ENCODE data around the gene TMEM248. TPM values are rescaled to one million over a fixed set of nuclear protein-coding genes. Genes with fewer than 3 reads are reported as not detected.

The TMEM248 gene
- total and polyA plus RNA-seq, 2 of the 13 experiments (the other 11 are each of a cell fraction or from before 2014, with no cell fraction given) = 54.3 to 109 TPM

GRCh38 chr7:66903360-66904062 is 17.5 kb upstream of the TMEM248 start:
- FAIRE-seq (no peak), ATAC-seq (no peak), DNase-seq (ENCODE audit: low spot score) (no peak)
- ChIA-PET POLR2A (interaction anchor here (1.1 kb wide), 1 partner anchor 17 kb away, joined by 3 read pairs; the partner anchor contains the start of gene TMEM248), CTCF (ENCODE audit: low intra/inter-chr PET ratio, low total read pairs) (no interaction called here)
- H3K36me3 ChIP-seq (replicated peaks in 1 of 2; ENCODE audit: control insufficient read depth in 1 of 2, insufficient read depth in 2 of 2, low read length in 2 of 2) = peaks cover 6 to 20% of the 10 kb centered on the region in 2 experiments
- BruUV-seq (replicated peaks) = no TSS peak
- no peaks in the 10 kb centered on the region for H3K4me1 ChIP-seq (ENCODE audit: insufficient read depth, low read length)
- no peak overlapping the region for H3K9ac ChIP-seq (ENCODE audit: insufficient read depth, low read depth, low read length)
- 96% methylated on average over 28 of the region's 32 CpGs for WGBS (ENCODE audit: low lambda C conversion rate)
- intact Hi-C loops (cut with micrococcal nuclease; ENCODE audit: unreplicated experiment) = no loop called here
- H3K27me3 ChIP-seq (ENCODE audit: control insufficient read depth in 1 of 2, insufficient read depth in 2 of 2, low read length in 2 of 2) = no peaks in the 10 kb centered on the region
- in situ Hi-C loops (cut with HindIII; ENCODE audit: extremely low pct_ligation_motif_present, low pct_unique_long_range_greater_than_20kb) = no loop called here
- no peak overlapping the region for H2AFZ ChIP-seq (ENCODE audit: low read length)
- H3K27ac ChIP-seq (ENCODE audit: extremely low read length, insufficient read depth, low read length) = no peak overlapping the region
- H3K4me3 ChIP-seq (replicated peaks in 1 of 3; ENCODE audit: insufficient read depth in 1 of 3, low read depth in 2 of 3, low read length in 3 of 3) = no peak overlapping the region
- TF ChIP-seq SMARCC2 (IDR thresholded peaks at IDR 0.05) = no peak
- TF ChIP-seq ZNF430 (CRISPR knock-in tag; IDR thresholded peaks at IDR 0.05) = no peak
- TF ChIP-seq CAMTA2 (CRISPR knock-in tag; IDR thresholded peaks at IDR 0.05; ENCODE audit: borderline replicate concordance) = no peak
- TF ChIP-seq ZNF749 (CRISPR knock-in tag; IDR thresholded peaks at IDR 0.05; ENCODE audit: borderline replicate concordance) = no peak
- no peak for TF ChIP-seq ZNF180 (CRISPR knock-in tag; IDR thresholded peaks at IDR 0.05; ENCODE audit: borderline replicate concordance, low read depth)
- no peak for TF ChIP-seq CENPBD1 (CRISPR knock-in tag; IDR thresholded peaks at IDR 0.05; ENCODE audit: borderline replicate concordance, low read depth)
- no peak for TF ChIP-seq FLYWCH1 (CRISPR knock-in tag; IDR thresholded peaks at IDR 0.05)
- no peaks in the 10 kb centered on the region for H4K20me1 ChIP-seq (ENCODE audit: insufficient read depth, low read length)
- H3K9me3 ChIP-seq (ENCODE audit: low read length) = no peaks in the 10 kb centered on the region
- no peak overlapping the region for H3K4me2 ChIP-seq (ENCODE audit: low read depth, low read length)
- H3K79me2 ChIP-seq (ENCODE audit: insufficient read depth, low read length) = no peaks in the 10 kb centered on the region

GRCh38 chr7:66904063-66904593 is 16.9 kb upstream of the TMEM248 start:
- no peaks in the 10 kb centered on the region for H3K79me2 ChIP-seq (ENCODE audit: insufficient read depth, low read length)
- no peak for ATAC-seq
- no peaks in the 10 kb centered on the region for H3K4me1 ChIP-seq (ENCODE audit: insufficient read depth, low read length)
- H3K36me3 ChIP-seq (replicated peaks in 1 of 2; ENCODE audit: control insufficient read depth in 1 of 2, insufficient read depth in 2 of 2, low read length in 2 of 2) = peaks cover 4 to 14% of the 10 kb centered on the region in 2 experiments; a peak in 4 of 5 replicates
- BruUV-seq (replicated peaks) = no TSS peak
- DNase-seq (ENCODE audit: low spot score) = no peak
- H3K4me2 ChIP-seq (ENCODE audit: low read depth, low read length) = no peak overlapping the region
- H3K9ac ChIP-seq (ENCODE audit: insufficient read depth, low read depth, low read length) = no peak overlapping the region
- H2AFZ ChIP-seq (ENCODE audit: low read length) = no peak overlapping the region
- 97% methylated on average over 35 of the region's 44 CpGs for whole genome bisulfite sequencing (ENCODE audit: low lambda C conversion rate)
- POLR2A ChIA-PET = interaction anchor here (1.5 kb wide), 1 partner anchor 60 kb away, joined by 4 read pairs; no protein-coding TSS in a partner anchor
- H3K4me3 ChIP-seq (replicated peaks in 1 of 3; ENCODE audit: insufficient read depth in 1 of 3, low read depth in 2 of 3, low read length in 3 of 3) = no peak overlapping the region
- in situ Hi-C loops (cut with HindIII; ENCODE audit: extremely low pct_ligation_motif_present, low pct_unique_long_range_greater_than_20kb) = no loop called here
- intact Hi-C loops (cut with micrococcal nuclease; ENCODE audit: unreplicated experiment) = no loop called here
- H3K27me3 ChIP-seq (ENCODE audit: control insufficient read depth in 1 of 2, insufficient read depth in 2 of 2, low read length in 2 of 2) = no peaks in the 10 kb centered on the region
- H3K27ac ChIP-seq (ENCODE audit: extremely low read length, insufficient read depth, low read length) = no peak overlapping the region
- CTCF ChIA-PET (ENCODE audit: low intra/inter-chr PET ratio, low total read pairs) = no interaction called here
- H4K20me1 ChIP-seq (ENCODE audit: insufficient read depth, low read length) = no peaks in the 10 kb centered on the region
- FAIRE-seq = no peak
- no peaks in the 10 kb centered on the region for H3K9me3 ChIP-seq (ENCODE audit: low read length)
- TF ChIP-seq ZNF407 (CRISPR knock-in tag; IDR thresholded peaks at IDR 0.05; ENCODE audit: not compliant biosample characterization) = no peak
